Activated CD8-positive, alpha-beta memory T cell treated with anti-CD3 and anti-CD28 coated beads, Interleukin-2, amount 50 U/mL, for 48 hours (primary cell): ENCODE measurements around the gene F11.
"Not testable (repeated sequence)": the region's sequence is repeated elsewhere in the genome, so short reads cannot be mapped to it uniquely, and the experiment has no call there.

Experiments used
- DNase-seq: peaks from one replicate; pipeline ENCODE4 v3.0.0-alpha.2; 2020

F11 gene

DNA sequence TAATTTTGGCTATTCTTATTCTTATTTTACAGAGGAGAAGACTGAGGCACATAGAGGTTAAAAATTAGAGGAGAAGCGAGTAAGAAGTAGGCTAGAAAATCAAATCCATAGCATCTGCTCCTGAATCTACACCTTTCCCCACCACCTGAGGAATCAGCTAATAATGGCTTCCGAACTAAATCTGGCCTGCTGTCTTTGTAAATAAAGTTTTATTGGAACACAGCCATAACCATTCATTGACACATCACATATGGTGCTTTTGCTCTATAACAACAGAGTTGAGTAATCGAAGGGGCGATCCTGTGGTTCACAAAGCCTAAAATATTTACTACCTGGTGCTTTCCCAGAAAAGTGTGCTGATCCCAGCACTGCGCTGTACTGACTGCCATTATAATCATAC is 38.2 kb downstream of the F11 start:
- no peak for DNase-seq

DNA sequence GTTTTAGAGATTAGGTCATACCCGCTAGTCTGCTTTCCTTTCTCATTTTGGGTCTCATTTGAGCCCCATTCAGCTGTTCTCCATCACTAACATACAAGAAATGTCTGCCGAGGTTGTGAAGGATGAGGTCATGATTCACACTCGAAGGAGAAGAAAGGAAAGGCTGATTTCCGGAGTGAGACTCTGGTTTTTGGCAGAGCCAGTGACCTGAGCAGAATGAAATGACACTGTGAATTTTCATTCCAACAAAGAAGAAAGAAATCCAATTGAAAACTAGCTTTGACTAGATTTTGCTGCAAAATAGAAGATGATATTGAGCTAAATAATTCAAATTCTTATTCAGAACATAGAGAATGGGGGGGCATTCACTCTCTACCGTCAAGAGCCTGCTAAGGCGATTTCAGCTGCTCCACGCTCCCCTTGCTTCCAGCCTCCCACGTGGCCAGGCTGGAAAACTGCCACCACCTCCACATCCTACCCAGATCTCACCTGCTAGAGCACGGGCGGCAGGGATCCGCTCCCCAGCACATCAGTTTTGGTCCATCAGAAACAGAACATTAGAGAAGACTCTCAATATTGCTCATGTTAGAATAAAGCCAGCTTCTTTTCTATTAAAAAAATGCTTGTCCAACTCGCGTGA is 39.0 kb downstream of the F11 start:
- no peak for DNase-seq

DNA sequence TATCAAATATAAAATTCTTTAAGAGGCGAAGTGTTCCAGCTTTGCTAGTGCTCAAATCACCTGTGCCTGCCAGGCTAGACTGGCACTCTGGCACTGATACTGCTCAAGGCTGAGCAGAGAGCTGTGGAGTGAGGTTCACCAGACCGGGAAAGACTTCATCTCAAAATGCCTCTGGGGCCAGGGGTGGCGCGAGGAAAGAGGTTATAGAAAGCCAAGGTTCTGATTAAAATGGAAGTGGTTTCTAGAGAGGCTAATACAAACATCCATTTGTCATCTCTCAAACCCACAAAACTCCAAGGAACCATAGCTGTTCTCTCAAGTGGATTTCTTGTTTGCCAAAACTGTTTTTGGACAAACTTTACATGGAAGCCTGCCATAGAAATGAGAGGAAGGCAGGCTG is 41.5 kb downstream of the F11 start:
- no peak for DNase-seq

DNA sequence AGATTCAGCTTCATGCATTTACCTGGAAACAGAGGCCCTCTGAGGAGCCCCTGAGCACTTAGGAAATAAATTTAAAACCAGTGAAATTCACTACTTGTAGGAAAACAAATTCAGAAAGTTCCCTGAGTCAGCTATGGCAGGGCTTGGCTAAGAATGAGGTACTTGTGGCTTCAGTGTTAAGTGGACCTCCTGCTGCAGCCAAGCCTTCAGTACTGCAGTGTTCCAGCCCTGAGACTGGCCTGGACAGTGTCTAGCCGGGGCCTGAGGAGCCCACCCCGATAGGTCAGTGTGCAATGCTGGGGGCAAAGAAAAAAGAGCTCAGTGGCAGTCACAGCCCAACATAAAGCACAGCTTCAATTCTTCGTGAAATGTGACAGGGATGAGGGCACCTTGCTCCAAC is 41.9 kb downstream of the F11 start:
- no peak for DNase-seq

DNA sequence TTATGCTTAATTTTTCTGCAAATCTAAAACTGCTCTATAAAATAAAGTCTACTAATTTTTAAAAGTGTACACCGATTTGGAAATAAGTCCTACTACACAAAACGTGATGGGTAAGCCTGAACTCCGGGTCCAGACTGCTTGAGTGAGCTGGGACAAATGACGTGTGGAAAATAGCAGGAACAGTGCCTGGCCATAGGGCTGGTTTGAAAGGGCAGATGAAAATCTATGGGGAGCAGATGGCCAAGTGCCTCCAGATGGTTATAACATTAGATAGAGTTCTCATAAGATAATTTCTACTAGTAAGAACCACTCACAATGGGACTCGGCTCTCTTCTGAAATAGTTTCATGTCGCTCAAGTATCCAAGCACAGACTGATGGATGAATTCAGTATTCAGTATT is 52.5 kb downstream of the F11 start:
- no peak for DNase-seq

DNA sequence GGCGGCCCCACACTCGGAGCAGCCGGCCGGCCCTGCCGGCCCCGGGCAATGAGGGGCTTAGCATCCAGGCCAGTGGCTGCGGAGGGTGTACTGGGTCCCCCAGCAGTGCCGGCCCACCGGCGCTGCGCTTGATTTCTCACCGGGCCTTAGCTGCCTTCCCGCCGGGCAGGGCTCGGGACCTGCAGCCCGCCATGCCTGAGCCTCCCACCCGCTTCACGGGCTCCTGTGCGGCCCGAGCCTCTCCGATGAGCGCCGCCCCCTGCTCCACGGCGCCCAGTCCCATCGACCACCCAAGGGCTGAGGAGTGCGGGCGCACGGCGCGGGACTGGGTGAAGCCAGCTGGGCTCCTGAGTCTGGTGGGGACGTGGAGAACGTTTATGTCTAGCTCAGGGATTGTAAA is 58.7 kb downstream of the F11 start:
- not testable (repeated sequence) for DNase-seq

DNA sequence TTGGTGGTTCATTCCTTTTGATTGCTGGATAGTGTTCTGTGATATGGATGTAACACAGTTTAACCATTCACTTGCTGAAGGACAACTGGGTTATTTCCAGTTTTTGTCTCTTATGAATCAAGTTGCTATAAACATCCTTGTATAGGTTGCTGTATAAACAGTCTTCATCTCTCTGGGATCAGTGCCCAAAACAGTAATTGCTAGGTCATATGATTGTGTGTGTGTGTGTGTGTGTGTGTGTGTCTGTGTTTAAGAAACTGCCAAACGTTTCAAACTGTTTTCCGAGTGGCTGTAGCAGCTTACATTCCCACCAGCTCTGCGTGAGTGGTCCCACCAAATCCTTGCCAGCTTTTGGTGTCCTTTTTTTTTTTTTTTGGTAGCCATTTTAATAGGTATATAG is 60.4 kb downstream of the F11 start:
- DNase-seq = no peak

DNA sequence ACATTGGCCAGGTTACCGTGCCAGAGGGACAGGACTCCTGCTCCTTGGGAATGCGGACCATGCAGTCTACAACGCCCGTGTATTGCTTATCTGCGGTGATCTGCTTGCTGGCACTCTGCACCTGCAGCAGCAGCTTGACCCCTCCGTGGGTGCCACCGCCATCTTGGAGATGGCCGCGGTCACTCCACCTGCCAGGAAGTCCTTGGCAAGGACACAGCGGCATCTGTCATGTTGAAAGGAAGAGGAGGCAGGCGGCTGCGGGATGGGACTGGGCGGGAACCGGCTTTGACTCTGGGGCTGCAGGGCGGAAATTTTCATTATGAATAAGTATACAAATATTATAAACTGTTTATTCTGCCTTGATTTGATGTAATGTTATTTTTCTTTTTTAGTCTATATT is 63.4 kb downstream of the F11 start:
- DNase-seq = no peak

DNA sequence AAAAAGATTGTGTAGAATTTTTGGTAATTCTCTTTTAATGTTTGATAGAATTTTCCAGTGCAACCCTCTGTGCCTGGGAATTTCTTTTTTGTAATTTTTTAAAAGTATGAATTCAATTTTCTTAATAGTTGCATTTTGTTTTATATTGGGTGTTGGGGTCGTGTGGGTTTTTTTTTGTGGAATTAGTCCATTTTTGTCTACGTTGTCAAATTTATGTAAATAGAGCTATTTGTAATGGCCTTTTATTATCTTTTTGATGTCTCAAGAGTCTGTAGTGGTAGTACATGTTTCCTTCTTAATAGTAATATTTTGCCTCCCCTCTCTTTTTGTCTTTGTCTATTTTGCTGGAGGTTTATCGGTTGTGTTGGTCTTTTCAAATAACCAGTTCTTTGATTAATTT is 64.4 kb downstream of the F11 start:
- DNase-seq = no peak

DNA sequence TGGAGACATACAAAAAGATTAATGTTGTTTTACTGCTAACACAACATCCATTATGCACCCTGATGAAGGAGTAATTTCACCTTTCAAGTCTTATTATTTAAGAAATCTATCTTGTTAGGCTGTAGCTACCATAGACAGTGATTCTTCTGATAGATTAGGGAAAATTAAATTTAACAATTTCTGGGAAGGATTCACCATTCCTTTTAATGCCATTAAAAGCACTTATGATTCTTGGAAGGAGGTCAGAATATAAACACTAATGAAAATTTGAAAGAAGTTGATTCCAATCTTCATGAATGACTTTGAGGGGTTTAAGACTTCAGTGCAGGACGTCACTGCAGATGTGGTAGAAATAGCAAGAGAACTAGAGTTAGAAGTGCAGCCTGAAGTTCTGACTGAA is 69.8 kb downstream of the F11 start:
- DNase-seq = no peak
